ENCODE data around the gene IDH3B. TPM values are rescaled to one million over a fixed set of nuclear protein-coding genes. Genes with fewer than 3 reads are reported as not detected.

IDH3B gene
- total and polyA plus RNA-seq, 10 donors, result 59.4 to 105 (median 84.7) TPM

DNA sequence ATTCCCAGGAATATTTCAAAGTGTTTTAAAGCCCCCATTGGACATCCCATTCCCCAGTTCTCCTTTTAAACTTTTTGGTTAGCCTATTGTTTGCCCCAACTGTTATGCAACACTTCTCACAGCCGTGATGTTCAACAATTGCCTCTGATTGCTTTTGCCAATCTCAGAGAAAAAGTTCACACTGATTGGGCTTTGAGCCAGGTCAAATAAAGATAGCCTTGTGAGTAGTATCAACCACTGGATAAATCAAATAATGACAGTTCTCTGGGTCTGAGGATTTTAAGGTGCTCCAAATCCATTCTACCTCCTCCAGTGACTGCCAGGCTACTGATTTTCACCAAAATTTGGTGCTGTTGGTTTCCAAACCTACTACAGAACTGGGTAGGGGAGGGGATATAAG, 30.6 kb downstream of the IDH3B start:
- H3K36me3 ChIP-seq, result no peaks in the 10 kb centered on the region
- WGBS, 5 donors, result 17 to 28% (median 22%) methylated on average over 1 of the region's 1 CpG
- no peak overlapping the region for H3K4me3 ChIP-seq
- no peaks in the 10 kb centered on the region for H3K4me1 ChIP-seq
- intact Hi-C loops (cut with DNase I; ENCODE audit: low total_unique reads), result no loop called here
- DNase-seq, result no peak
- no peak overlapping the region for H3K27ac ChIP-seq
- TF ChIP-seq, protein P1, sequence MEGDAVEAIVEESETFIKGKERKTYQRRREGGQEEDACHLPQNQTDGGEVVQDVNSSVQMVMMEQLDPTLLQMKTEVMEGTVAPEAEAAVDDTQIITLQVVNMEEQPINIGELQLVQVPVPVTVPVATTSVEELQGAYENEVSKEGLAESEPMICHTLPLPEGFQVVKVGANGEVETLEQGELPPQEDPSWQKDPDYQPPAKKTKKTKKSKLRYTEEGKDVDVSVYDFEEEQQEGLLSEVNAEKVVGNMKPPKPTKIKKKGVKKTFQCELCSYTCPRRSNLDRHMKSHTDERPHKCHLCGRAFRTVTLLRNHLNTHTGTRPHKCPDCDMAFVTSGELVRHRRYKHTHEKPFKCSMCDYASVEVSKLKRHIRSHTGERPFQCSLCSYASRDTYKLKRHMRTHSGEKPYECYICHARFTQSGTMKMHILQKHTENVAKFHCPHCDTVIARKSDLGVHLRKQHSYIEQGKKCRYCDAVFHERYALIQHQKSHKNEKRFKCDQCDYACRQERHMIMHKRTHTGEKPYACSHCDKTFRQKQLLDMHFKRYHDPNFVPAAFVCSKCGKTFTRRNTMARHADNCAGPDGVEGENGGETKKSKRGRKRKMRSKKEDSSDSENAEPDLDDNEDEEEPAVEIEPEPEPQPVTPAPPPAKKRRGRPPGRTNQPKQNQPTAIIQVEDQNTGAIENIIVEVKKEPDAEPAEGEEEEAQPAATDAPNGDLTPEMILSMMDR (IDR thresholded peaks at IDR 0.05 in 8 of 11, conservative IDR thresholded peaks at IDR 0.05 in 3 of 11), result no peak
- TF ChIP-seq POLR2A (IDR thresholded peaks at IDR 0.05) (no peak), POLR2AphosphoS5 (IDR thresholded peaks at IDR 0.05) (no peak)
- peaks cover 0 to 29% (median 22%) of the 10 kb centered on the region in 8 donors for H3K9me3 ChIP-seq
- H3K27me3 ChIP-seq (replicated peaks in 1 of 7), result peaks cover 0 to 29% (median 7%) of the 10 kb centered on the region in 7 donors

DNA sequence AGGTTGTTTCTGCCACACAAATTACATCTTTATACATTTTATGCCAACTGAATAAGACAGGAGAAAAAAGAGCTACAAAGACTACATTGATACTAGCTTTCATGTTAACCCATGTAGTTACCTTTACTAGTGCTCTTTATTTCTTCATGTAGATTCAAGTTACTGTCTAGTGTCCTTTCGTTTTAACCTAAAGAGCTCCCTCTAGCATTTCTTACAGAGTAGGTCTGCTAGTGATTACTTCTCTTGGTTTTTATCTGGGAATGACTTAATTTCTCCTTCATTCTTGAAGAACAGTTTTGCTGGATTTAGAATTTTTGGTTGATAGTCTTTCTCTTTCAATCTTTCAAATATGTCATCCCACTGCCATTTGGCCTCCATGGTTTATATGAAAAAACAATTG, 32.8 kb downstream of the IDH3B start:
- no peak overlapping the region for H3K27ac ChIP-seq
- 16 to 45% (median 24%) methylated on average over 1 of the region's 1 CpG for WGBS, 5 donors
- no peaks in the 10 kb centered on the region for H3K4me1 ChIP-seq
- no peaks in the 10 kb centered on the region for H3K36me3 ChIP-seq
- no peak for DNase-seq
- H3K4me3 ChIP-seq, result no peak overlapping the region
- peaks cover 0 to 38% (median 29%) of the 10 kb centered on the region in 8 donors for H3K9me3 ChIP-seq
- H3K27me3 ChIP-seq (replicated peaks in 1 of 7), result peaks cover 0 to 29% (median 7%) of the 10 kb centered on the region in 7 donors
- TF ChIP-seq POLR2A (IDR thresholded peaks at IDR 0.05) (no peak), POLR2AphosphoS5 (IDR thresholded peaks at IDR 0.05) (no peak)
- TF ChIP-seq, protein P1 (IDR thresholded peaks at IDR 0.05 in 8 of 11, conservative IDR thresholded peaks at IDR 0.05 in 3 of 11), result no peak
- intact Hi-C loops (cut with DNase I; ENCODE audit: low total_unique reads), result no loop called here

DNA sequence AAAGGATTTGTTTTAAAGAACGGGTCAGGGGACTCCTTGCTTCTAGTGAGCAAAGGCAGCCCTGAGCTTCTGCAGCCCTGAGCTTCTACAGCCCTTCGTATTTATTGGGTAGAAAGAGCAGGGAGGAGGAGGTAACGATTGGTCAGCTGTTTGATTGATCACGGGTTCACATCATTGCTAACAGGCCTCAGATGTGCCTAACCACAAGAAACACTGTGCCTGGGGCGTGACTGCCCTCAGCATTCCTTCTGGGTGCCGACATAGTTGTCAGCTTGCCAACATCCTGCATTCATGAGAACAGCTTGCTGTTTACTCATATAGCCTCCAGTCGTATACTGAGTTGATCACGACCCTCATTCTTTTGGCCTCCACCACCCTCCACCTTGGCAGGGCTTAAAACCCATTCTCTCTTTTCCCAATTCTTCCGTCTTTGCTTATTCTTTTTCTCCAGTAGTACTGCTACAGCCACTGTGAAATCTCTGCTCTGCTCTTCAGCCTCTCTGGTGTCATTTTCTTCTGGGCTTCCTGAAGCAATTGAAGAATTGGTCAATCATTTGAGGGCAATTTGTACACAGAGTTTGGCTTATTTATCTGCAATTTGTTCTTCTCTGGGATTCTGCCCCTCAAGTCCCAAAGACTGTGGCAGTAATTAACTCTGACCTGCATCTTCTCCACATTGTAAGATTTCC, 37.0 kb downstream of the IDH3B start:
- H3K4me3 ChIP-seq, result no peak overlapping the region
- no peaks in the 10 kb centered on the region for H3K4me1 ChIP-seq
- TF ChIP-seq, protein P1 (IDR thresholded peaks at IDR 0.05 in 8 of 11, conservative IDR thresholded peaks at IDR 0.05 in 3 of 11), result no peak
- no peak for TF ChIP-seq POLR2AphosphoS5 (IDR thresholded peaks at IDR 0.05)
- TF ChIP-seq POLR2A (IDR thresholded peaks at IDR 0.05), result no peak
- DNase-seq, result no peak
- peaks cover 0 to 41% (median 32%) of the 10 kb centered on the region in 8 donors for H3K9me3 ChIP-seq
- no peak overlapping the region for H3K27ac ChIP-seq
- intact Hi-C loops (cut with DNase I; ENCODE audit: low total_unique reads), result no loop called here
- 72 to 85% (median 78%) methylated on average over 9 of the region's 9 CpGs for WGBS, 5 donors
- H3K36me3 ChIP-seq, result no peaks in the 10 kb centered on the region
- H3K27me3 ChIP-seq (replicated peaks in 1 of 7), result peaks cover 0 to 12% (median 2%) of the 10 kb centered on the region in 7 donors

DNA sequence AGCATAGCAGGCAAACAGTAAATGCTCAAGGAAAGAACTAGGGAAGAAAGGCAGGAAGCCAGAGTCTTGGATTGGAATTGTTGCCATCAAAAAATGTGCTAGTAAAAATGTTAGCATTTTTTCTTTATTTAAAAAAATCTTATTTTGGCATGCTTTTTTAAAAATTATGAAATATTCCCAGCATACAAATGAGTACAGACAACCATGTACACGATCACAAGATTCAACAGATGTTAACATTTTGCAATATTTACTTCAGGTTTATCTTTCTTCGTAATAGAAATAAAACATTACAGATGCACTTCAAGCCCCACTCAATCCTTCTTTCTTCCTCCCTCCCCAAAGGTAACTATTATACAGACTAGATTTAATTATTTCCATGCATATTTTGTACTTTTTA, 39.0 kb downstream of the IDH3B start:
- no peaks in the 10 kb centered on the region for H3K36me3 ChIP-seq
- no peaks in the 10 kb centered on the region for H3K4me1 ChIP-seq
- no peak for DNase-seq
- TF ChIP-seq, protein P1 (IDR thresholded peaks at IDR 0.05 in 8 of 11, conservative IDR thresholded peaks at IDR 0.05 in 3 of 11), result no peak
- TF ChIP-seq POLR2AphosphoS5 (IDR thresholded peaks at IDR 0.05) (no peak), POLR2A (IDR thresholded peaks at IDR 0.05) (no peak)
- WGBS, 5 donors, result 55 to 93% (median 86%) methylated on average over 2 of the region's 2 CpGs
- peaks cover 0 to 10% (median 0%) of the 10 kb centered on the region in 7 donors for H3K27me3 ChIP-seq (replicated peaks in 1 of 7)
- H3K4me3 ChIP-seq, result no peak overlapping the region
- H3K9me3 ChIP-seq, result peaks cover 0 to 24% (median 17%) of the 10 kb centered on the region in 8 donors
- intact Hi-C loops (cut with DNase I; ENCODE audit: low total_unique reads), result no loop called here
- no peak overlapping the region for H3K27ac ChIP-seq
